Endothelial cell of umbilical vein (primary cell): ENCODE data around the gene ADAM10. TPM values are rescaled to one million over a fixed set of nuclear protein-coding genes. Genes with fewer than 3 reads are reported as not detected.

Experiments used
- BruUV-seq: library from RNA; stranded (reverse); fragments of 400-500 nt; replicated peaks from 2 replicates; lab custom pipeline; 2021; lab: Mats Ljungman, UMichigan
- CTCF ChIA-PET: fragments of 300-600, 350-600 bp; sonication (Branson Sonifier 250); formaldehyde crosslinking; loops from one replicate; lab custom pipeline; 2021; ENCODE audit warnings: antibody characterized with exemption, inconsistent platforms; lab: Charles Lee
- POLR2A ChIA-PET: fragments of 300-600, 350-600 bp; sonication (Branson Sonifier 250); formaldehyde crosslinking; loops from one replicate; lab custom pipeline; 2021; ENCODE audit warnings: antibody characterized with exemption, inconsistent platforms; lab: Charles Lee
- DNase-seq: peaks from one replicate; pipeline ENCODE4 v3.0.0-alpha.2; 2011; ENCODE audit warnings: low read depth, low spot score
- FAIRE-seq: peaks from 2 replicates; lab custom pipeline; 2011; peaks lifted over from hg19 to GRCh38; lab: Jason Lieb, UNC
- H2AFZ ChIP-seq: 2 replicates; pipeline ENCODE4 v1.6.0; 2012; ENCODE audit warnings: low read depth, low read length, control low read depth, inconsistent platforms
- H3K27ac ChIP-seq: 2 replicates; pipeline ENCODE4 v1.5.1; 2011; ENCODE audit warnings: low read depth, mild to moderate bottlenecking, control low read depth, low read length, moderate library complexity; ENCODE audit not compliant: insufficient read depth
- H3K27me3 ChIP-seq, 2 experiments: 2 replicates each; pipeline versions ENCODE4 v1.6.0 to v1.6.1; 2011; ENCODE audit warnings: low read length in 2 of 2, mixed read lengths in 1 of 2; ENCODE audit not compliant: control insufficient read depth in 2 of 2, insufficient read depth in 2 of 2
- H3K36me3 ChIP-seq, 2 experiments: 2 replicates in 1 of 2; 3 replicates in 1 of 2; pipeline ENCODE4 v1.5.1; 2011; ENCODE audit warnings: low read length in 2 of 2, mild to moderate bottlenecking in 1 of 2, moderate library complexity in 1 of 2; ENCODE audit not compliant: control insufficient read depth in 2 of 2, insufficient read depth in 2 of 2; ENCODE audit errors: extremely low read depth in 1 of 2
- H3K4me1 ChIP-seq: 3 replicates; pipeline ENCODE4 v1.5.1; 2011; ENCODE audit warnings: mild to moderate bottlenecking, low read length; ENCODE audit not compliant: control insufficient read depth, insufficient read depth; ENCODE audit errors: extremely low read depth
- H3K4me2 ChIP-seq: 2 replicates; pipeline ENCODE4 v1.6.1; 2011; ENCODE audit warnings: low read length, control low read depth, mixed read lengths; ENCODE audit not compliant: insufficient read depth
- H3K4me3 ChIP-seq, 3 experiments: fragments of 200-600 bp in 1 of 3; sonication (generic), shearing (Covaris generic) in 1 of 3; replicated peaks in 1 of 3; 2 replicates each; pipeline ENCODE4 v1.5.1; 2011 to 2016; ENCODE audit warnings: control low read depth in 3 of 3, low read length in 3 of 3, mild to moderate bottlenecking in 2 of 3, inconsistent platforms in 1 of 3, low read depth in 1 of 3, moderate library complexity in 1 of 3; ENCODE audit not compliant: insufficient read depth in 1 of 3
- H3K79me2 ChIP-seq: 2 replicates; pipeline ENCODE4 v1.6.0; 2012; ENCODE audit warnings: low read length, inconsistent platforms; ENCODE audit not compliant: control insufficient read depth, insufficient read depth
- H3K9ac ChIP-seq: replicated peaks from 2 replicates; pipeline ENCODE3; 2011; ENCODE audit warnings: low read length, control low read depth; ENCODE audit not compliant: insufficient read depth; ENCODE audit errors: extremely low read depth
- H3K9me1 ChIP-seq: replicated peaks from 3 replicates; pipeline ENCODE4 v1.6.0; 2011; ENCODE audit warnings: mild to moderate bottlenecking, low read length; ENCODE audit not compliant: control insufficient read depth, insufficient read depth; ENCODE audit errors: extremely low read depth
- H3K9me3 ChIP-seq: replicated peaks from 2 replicates; pipeline ENCODE4 v1.5.1; 2012; ENCODE audit warnings: low read length, inconsistent platforms; ENCODE audit not compliant: control insufficient read depth, insufficient read depth
- H4K20me1 ChIP-seq: replicated peaks from 2 replicates; pipeline ENCODE3; 2011; ENCODE audit warnings: mild to moderate bottlenecking, low read length; ENCODE audit not compliant: control insufficient read depth, insufficient read depth; ENCODE audit errors: extremely low read depth
- CTCF ChIP-seq, 2 donors: IDR thresholded peaks; 1 replicate in 1 of 2; 2 replicates in 1 of 2; pipeline ENCODE4 v1.5.1; 2011; ENCODE audit warnings: low read length in 2 of 2, mild to moderate bottlenecking in 2 of 2, moderate library complexity in 2 of 2, control low read depth in 1 of 2, inconsistent platforms in 1 of 2, low read depth in 1 of 2; ENCODE audit not compliant: insufficient read depth in 1 of 2; ENCODE audit errors: extremely low read depth in 1 of 2
- EZH2 ChIP-seq: IDR thresholded peaks from 2 replicates; pipeline ENCODE4 v1.6.1; 2012; ENCODE audit warnings: borderline replicate concordance, low read depth, mild to moderate bottlenecking, moderate library complexity, low read length, inconsistent platforms; ENCODE audit not compliant: severe bottlenecking
- FOS ChIP-seq: IDR thresholded peaks from 2 replicates; pipeline ENCODE4 v1.6.1; 2011; ENCODE audit warnings: mild to moderate bottlenecking, low read length, moderate library complexity, borderline replicate concordance; ENCODE audit not compliant: insufficient read depth
- GATA2 ChIP-seq: IDR thresholded peaks from 2 replicates; pipeline ENCODE4 v1.7.0; 2011; ENCODE audit warnings: low read depth, mild to moderate bottlenecking, moderate library complexity, mixed read lengths, low read length; ENCODE audit not compliant: insufficient read length, insufficient read depth
- JUN ChIP-seq: IDR thresholded peaks from 2 replicates; pipeline ENCODE4 v1.6.1; 2011; ENCODE audit warnings: borderline replicate concordance, low read depth; ENCODE audit not compliant: insufficient read length, insufficient read depth
- MAX ChIP-seq: IDR thresholded peaks from 2 replicates; pipeline ENCODE4 v1.6.1; 2011; ENCODE audit not compliant: insufficient read depth, insufficient read length
- MYC ChIP-seq: IDR thresholded peaks from one replicate; pipeline ENCODE4 v1.6.1; 2011; ENCODE audit warnings: mild to moderate bottlenecking, low read depth, low read length
- POLR2A ChIP-seq: IDR thresholded peaks from 2 replicates; pipeline ENCODE4 v1.6.1; 2012; ENCODE audit warnings: low read depth, mild to moderate bottlenecking, control low read depth, low read length
- POLR2AphosphoS5 ChIP-seq: IDR thresholded peaks from 2 replicates; pipeline ENCODE4 v1.6.1; 2012; ENCODE audit warnings: low read depth, mild to moderate bottlenecking, control low read depth, low read length, moderate library complexity; ENCODE audit not compliant: insufficient read depth
- dilution Hi-C: fragments of 300-500 bp; cut with MboI; formaldehyde crosslinking; loops from one replicate; pipeline ENCODE4 v1.15.0; 2019; ENCODE audit warnings: low sequenced_read_pairs; ENCODE audit not compliant: extremely low pct_ligation_motif_present
- intact Hi-C: fragments of 100-400 bp; cut with micrococcal nuclease; formaldehyde crosslinking; loops from one replicate; pipeline ENCODE4 v1.10.0; 2022
- polyA plus RNA-seq, 4 experiments: library from polyadenylated mRNA; depleted of rRNA in 3 of 4; stranded (reverse) in 3 of 4; unstranded in 1 of 4; fragments of >200 nt; gene quantifications; 2 replicates each; pipeline versions ENCODE4 v1.2.1 to v1.2.3, GENCODE V29; 2011 to 2012; ENCODE audit warnings: missing spikeins in 1 of 4
- total RNA-seq: library from RNA; stranded (reverse); gene quantifications from 2 replicates; pipeline ENCODE4 v1.2.3, GENCODE V29; 2021

Gene ADAM10
- total and polyA plus RNA-seq, 2 donors (not counting 3 experiments of a cell fraction or from before 2014, with no cell fraction given) = 91.3 to 203 TPM

GRCh38 chr15:58566029-58566428 lies 183.5 kb downstream of the ADAM10 start:
- ChIA-PET CTCF (no interaction called here), POLR2A (no interaction called here)
- H3K27ac ChIP-seq = no peak overlapping the region
- H4K20me1 ChIP-seq = no peaks in the 10 kb centered on the region
- H3K36me3 ChIP-seq = no peaks in the 10 kb centered on the region
- no peaks in the 10 kb centered on the region for H3K79me2 ChIP-seq
- DNase-seq (no peak), FAIRE-seq (no peak)
- H3K4me2 ChIP-seq = no peak overlapping the region
- no TSS peak for BruUV-seq
- TF ChIP-seq MYC (no peak), EZH2 (no peak), POLR2AphosphoS5 (no peak), CTCF (IDR thresholded peaks at IDR 0.05; ENCODE audit: extremely low read depth in 1 of 2, insufficient read depth in 1 of 2, low read depth in 1 of 2, low read length in 2 of 2) (no peak)
- H3K9me3 ChIP-seq = no peaks in the 10 kb centered on the region
- no peak overlapping the region for H3K4me3 ChIP-seq
- intact Hi-C loops = no loop called here
- dilution Hi-C loops = no loop called here
- H3K9ac ChIP-seq = no peak overlapping the region
- H3K27me3 ChIP-seq = no peaks in the 10 kb centered on the region
- H3K9me1 ChIP-seq = no peaks in the 10 kb centered on the region
- no peaks in the 10 kb centered on the region for H3K4me1 ChIP-seq
- H2AFZ ChIP-seq = no peak overlapping the region

GRCh38 chr15:58565619-58566018 lies 183.9 kb downstream of the ADAM10 start:
- Histone ChIP-seq H3K9ac (no peak overlapping the region), H3K9me3 (no peaks in the 10 kb centered on the region), H4K20me1 (no peaks in the 10 kb centered on the region), H3K27ac (no peak overlapping the region), H3K9me1 (no peaks in the 10 kb centered on the region), H3K4me2 (no peak overlapping the region), H3K4me1 (no peaks in the 10 kb centered on the region), H2AFZ (no peak overlapping the region), H3K4me3 (no peak overlapping the region), H3K27me3 (no peaks in the 10 kb centered on the region), H3K36me3 (no peaks in the 10 kb centered on the region), H3K79me2 (no peaks in the 10 kb centered on the region)
- intact Hi-C loops (no loop called here), dilution Hi-C loops (no loop called here)
- BruUV-seq = no TSS peak
- POLR2A ChIA-PET = no interaction called here
- no peak for DNase-seq
- CTCF ChIA-PET = no interaction called here
- TF ChIP-seq FOS = no peak
- no peak for TF ChIP-seq POLR2AphosphoS5
- no peak for TF ChIP-seq EZH2
- TF ChIP-seq GATA2 = no peak
- no peak for TF ChIP-seq MYC
- no peak for TF ChIP-seq JUN
- no peak for TF ChIP-seq POLR2A
- TF ChIP-seq CTCF (IDR thresholded peaks at IDR 0.05; ENCODE audit: extremely low read depth in 1 of 2, insufficient read depth in 1 of 2, low read depth in 1 of 2, low read length in 2 of 2) = no peak
- TF ChIP-seq MAX = no peak
- no peak for FAIRE-seq
